ENCODE data around the gene THAP4.

The THAP4 gene

GRCh38 chr2:241616168-241617125, 20.5 kb downstream of the THAP4 start:
- Histone ChIP-seq H3K27me3 (replicated peaks; ENCODE audit: insufficient read depth, low read length) (no peaks in the 10 kb centered on the region), H3K9me2 (replicated peaks; ENCODE audit: insufficient read depth, low read length) (no peaks in the 10 kb centered on the region), H3K9me3 (replicated peaks; ENCODE audit: insufficient read depth, low read length) (no peaks in the 10 kb centered on the region), H3K4me1 (ENCODE audit: low read length) (no peaks in the 10 kb centered on the region), H3K4me2 (ENCODE audit: low read depth, low read length) (no peak overlapping the region), H3K27ac (ENCODE audit: low read length) (no peak overlapping the region), H3K4me3 (ENCODE audit: low read length) (no peak overlapping the region), H3K9ac (ENCODE audit: low read length) (no peak overlapping the region), H4K20me1 (ENCODE audit: insufficient read depth, low read length) (no peaks in the 10 kb centered on the region), H3K79me2 (ENCODE audit: low read length) (peaks cover 35% of the 10 kb centered on the region), H2AFZ (ENCODE audit: low read length) (no peak overlapping the region), H3K36me3 (replicated peaks; ENCODE audit: insufficient read depth, low read length) (no peaks in the 10 kb centered on the region), H3F3A (ENCODE audit: insufficient read depth, low read length) (no peaks in the 10 kb centered on the region)
- DNase-seq = no peak
- TF ChIP-seq EZH2 (optimal IDR thresholded peaks at IDR 0.05; ENCODE audit: low read depth, low read length) (no peak), CTCF (IDR thresholded peaks at IDR 0.05; ENCODE audit: low read length) (no peak), EZH2phosphoT487 (IDR thresholded peaks at IDR 0.05; ENCODE audit: low read length) (no peak)

GRCh38 chr2:241615522-241616052, 21.4 kb downstream of the THAP4 start:
- no peaks in the 10 kb centered on the region for H3K9me3 ChIP-seq (replicated peaks; ENCODE audit: insufficient read depth, low read length)
- no peaks in the 10 kb centered on the region for H4K20me1 ChIP-seq (ENCODE audit: insufficient read depth, low read length)
- H3K4me3 ChIP-seq (ENCODE audit: low read length) = no peak overlapping the region
- no peak overlapping the region for H3K9ac ChIP-seq (ENCODE audit: low read length)
- no peaks in the 10 kb centered on the region for H3K27me3 ChIP-seq (replicated peaks; ENCODE audit: insufficient read depth, low read length)
- peaks cover 37% of the 10 kb centered on the region for H3K79me2 ChIP-seq (ENCODE audit: low read length)
- no peak for DNase-seq
- H3K36me3 ChIP-seq (replicated peaks; ENCODE audit: insufficient read depth, low read length) = no peaks in the 10 kb centered on the region
- H3K4me1 ChIP-seq (ENCODE audit: low read length) = no peaks in the 10 kb centered on the region
- H2AFZ ChIP-seq (ENCODE audit: low read length) = no peak overlapping the region
- no peak for TF ChIP-seq CTCF (IDR thresholded peaks at IDR 0.05; ENCODE audit: low read length)
- no peak for TF ChIP-seq EZH2phosphoT487 (IDR thresholded peaks at IDR 0.05; ENCODE audit: low read length)
- TF ChIP-seq EZH2 (optimal IDR thresholded peaks at IDR 0.05; ENCODE audit: low read depth, low read length) = no peak
- no peak overlapping the region for H3K27ac ChIP-seq (ENCODE audit: low read length)
- no peaks in the 10 kb centered on the region for H3K9me2 ChIP-seq (replicated peaks; ENCODE audit: insufficient read depth, low read length)
- H3F3A ChIP-seq (ENCODE audit: insufficient read depth, low read length) = no peaks in the 10 kb centered on the region
- no peak overlapping the region for H3K4me2 ChIP-seq (ENCODE audit: low read depth, low read length)

GRCh38 chr2:241615041-241615440, 21.9 kb downstream of the THAP4 start:
- H4K20me1 ChIP-seq (ENCODE audit: insufficient read depth, low read length) = no peaks in the 10 kb centered on the region

More at GRCh38 chr2:241615041-241615440, 21.9 kb downstream of the THAP4 start:
- Histone ChIP-seq H3K9ac (ENCODE audit: low read length) (no peak overlapping the region), H3K36me3 (replicated peaks; ENCODE audit: insufficient read depth, low read length) (no peaks in the 10 kb centered on the region), H3K9me3 (replicated peaks; ENCODE audit: insufficient read depth, low read length) (no peaks in the 10 kb centered on the region), H3K79me2 (ENCODE audit: low read length) (peaks cover 39% of the 10 kb centered on the region), H3K27ac (ENCODE audit: low read length) (no peak overlapping the region), H3K4me3 (ENCODE audit: low read length) (no peak overlapping the region), H3K4me1 (ENCODE audit: low read length) (no peaks in the 10 kb centered on the region), H3K27me3 (replicated peaks; ENCODE audit: insufficient read depth, low read length) (no peaks in the 10 kb centered on the region), H3K4me2 (ENCODE audit: low read depth, low read length) (no peak overlapping the region), H2AFZ (ENCODE audit: low read length) (no peak overlapping the region), H3K9me2 (replicated peaks; ENCODE audit: insufficient read depth, low read length) (no peaks in the 10 kb centered on the region), H3F3A (ENCODE audit: insufficient read depth, low read length) (no peaks in the 10 kb centered on the region)
- TF ChIP-seq EZH2phosphoT487 (IDR thresholded peaks at IDR 0.05; ENCODE audit: low read length) (no peak), EZH2 (optimal IDR thresholded peaks at IDR 0.05; ENCODE audit: low read depth, low read length) (no peak), CTCF (IDR thresholded peaks at IDR 0.05; ENCODE audit: low read length) (no peak)
- no peak for DNase-seq

Measured in MM.1S (cell line).